GM12874 (cell line): ENCODE data around the gene FAM13B.

Experiments
- TF ChIP-seq, protein P1 (sequence below): IDR thresholded peaks from 2 replicates; pipeline ENCODE4 v1.5.1; 2011; ENCODE audit warnings: low read depth, mild to moderate bottlenecking, control low read depth, low read length, moderate library complexity; ENCODE audit not compliant: insufficient read depth

Gene FAM13B

GRCh38 chr5:138037271-138037670, 4.4 kb upstream of the FAM13B start:
- TF ChIP-seq, protein P1, sequence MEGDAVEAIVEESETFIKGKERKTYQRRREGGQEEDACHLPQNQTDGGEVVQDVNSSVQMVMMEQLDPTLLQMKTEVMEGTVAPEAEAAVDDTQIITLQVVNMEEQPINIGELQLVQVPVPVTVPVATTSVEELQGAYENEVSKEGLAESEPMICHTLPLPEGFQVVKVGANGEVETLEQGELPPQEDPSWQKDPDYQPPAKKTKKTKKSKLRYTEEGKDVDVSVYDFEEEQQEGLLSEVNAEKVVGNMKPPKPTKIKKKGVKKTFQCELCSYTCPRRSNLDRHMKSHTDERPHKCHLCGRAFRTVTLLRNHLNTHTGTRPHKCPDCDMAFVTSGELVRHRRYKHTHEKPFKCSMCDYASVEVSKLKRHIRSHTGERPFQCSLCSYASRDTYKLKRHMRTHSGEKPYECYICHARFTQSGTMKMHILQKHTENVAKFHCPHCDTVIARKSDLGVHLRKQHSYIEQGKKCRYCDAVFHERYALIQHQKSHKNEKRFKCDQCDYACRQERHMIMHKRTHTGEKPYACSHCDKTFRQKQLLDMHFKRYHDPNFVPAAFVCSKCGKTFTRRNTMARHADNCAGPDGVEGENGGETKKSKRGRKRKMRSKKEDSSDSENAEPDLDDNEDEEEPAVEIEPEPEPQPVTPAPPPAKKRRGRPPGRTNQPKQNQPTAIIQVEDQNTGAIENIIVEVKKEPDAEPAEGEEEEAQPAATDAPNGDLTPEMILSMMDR: no peak

DNA sequence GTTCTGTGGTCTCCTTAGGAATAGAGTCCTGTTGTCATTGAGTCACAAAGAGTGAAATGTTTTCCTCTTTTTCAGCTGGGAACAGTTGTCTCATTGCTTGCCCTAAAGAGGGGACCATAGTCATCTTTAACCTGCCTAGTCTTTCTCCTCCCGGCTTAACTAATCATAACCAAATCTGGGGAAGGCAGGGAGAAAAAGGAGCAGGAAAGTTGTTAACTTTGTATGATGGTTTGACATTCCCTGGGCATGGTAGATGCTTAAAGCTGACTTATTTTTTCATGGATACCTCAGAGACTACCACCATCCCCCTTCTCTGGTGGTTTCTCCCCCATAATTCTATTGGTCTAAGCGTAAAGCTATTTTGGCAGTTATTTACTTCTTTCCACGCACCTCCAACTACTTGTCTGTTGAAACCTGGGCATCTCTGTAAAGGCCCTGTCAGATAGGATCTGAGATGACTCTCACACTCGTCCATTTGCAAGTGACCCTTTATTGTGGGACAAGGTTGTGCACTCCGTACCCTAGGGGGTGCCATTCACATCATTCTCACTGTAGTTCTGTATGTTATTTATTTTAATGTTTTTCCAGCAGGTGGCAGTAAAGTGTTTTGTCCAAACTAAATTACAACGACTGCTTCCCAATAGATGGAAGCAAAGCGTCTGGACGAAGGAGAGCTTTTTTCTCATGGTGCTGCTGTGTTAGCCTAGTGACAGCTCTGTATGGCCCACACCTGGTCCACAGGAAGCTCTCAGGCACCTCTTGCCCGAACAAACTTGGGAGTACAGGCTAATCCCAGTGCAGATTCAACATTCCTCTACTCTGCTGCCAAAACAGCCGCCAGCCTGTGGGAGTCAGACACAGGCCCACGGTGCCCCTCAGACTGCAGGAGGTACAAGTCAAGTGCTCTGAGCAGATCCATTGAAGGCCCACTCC, 3.0 kb upstream of the FAM13B start:
- TF ChIP-seq, protein P1: peak; percentile 69

- TF ChIP-seq, protein P1: no peak
Measured at GRCh38 chr5:138033907-138034306, 1.0 kb upstream of the FAM13B start.

- TF ChIP-seq, protein P1: no peak
Measured at GRCh38 chr5:138033386-138033808, 518 bp upstream of the FAM13B start.

DNA sequence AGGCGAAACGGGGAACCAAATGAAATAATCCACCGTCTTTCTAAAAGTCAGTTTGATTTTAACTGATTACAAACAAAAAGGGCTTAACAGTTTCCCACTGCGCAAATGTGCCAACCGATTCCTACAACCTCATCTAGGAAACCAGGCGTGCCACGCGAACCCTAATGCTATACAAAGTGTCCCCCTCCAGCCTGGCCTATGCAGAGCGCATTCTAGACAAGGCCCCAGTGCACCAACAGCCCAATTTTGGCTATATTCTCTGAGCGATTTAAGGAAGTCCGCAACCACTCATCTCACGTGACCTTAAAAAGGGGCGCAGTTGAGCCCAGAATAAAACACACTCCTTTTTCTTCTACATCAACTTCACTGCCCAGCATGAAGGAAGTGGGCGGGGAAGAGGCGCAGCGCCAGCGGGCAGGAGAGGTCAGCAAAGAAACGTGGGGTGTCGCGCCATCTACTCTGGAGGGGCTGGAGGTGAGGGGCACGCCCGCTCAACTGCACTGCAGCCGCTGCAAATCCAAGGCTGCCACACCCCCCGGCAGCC, 779 bp downstream of the FAM13B start:
- TF ChIP-seq, protein P1: 0 out of 2 replicates have a peak, but pooled peaks have one; percentile 1

DNA sequence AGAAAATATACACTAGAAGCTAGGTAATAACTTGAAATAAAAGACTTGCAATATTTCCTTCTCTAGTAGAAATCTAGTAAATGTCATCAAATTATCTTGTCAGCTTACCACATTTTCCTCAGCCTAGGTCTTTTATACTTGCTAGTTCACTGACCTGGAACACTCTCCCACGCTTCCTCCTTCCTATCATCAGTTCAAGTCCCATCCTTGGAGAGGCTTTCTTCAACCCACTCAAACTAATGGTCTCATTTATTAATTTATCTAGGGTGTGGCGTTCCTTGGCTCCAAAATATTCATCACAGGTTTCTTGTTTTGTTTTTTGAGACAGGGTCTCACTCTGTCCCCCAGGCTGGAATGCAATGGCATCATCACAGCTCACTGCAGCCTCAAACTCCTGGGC, 2.9 kb downstream of the FAM13B start:
- TF ChIP-seq, protein P1: no peak

GRCh38 chr5:138029501-138029900, 3.4 kb downstream of the FAM13B start:
- TF ChIP-seq, protein P1: no peak
